Fibroblast of villous mesenchyme (primary cell): ENCODE results near the gene ARL11. TPM values are rescaled to one million over a fixed set of nuclear protein-coding genes. Genes with fewer than 3 reads are reported as not detected.
A peak's percentile ranks its signal among the peaks of the same experiment; 100 is the strongest.

Experiments used
- DNase-seq: peaks from one replicate; pipeline ENCODE4 v3.0.0-alpha.2; 2010; ENCODE audit warnings: low read depth
- H3K4me3 ChIP-seq: 2 replicates; pipeline ENCODE4 v1.5.1; 2011; ENCODE audit warnings: low read depth, mild to moderate bottlenecking, low read length
- CTCF ChIP-seq: IDR thresholded peaks from 2 replicates; pipeline ENCODE4 v1.5.1; 2012; ENCODE audit warnings: low read depth, mild to moderate bottlenecking, low read length; ENCODE audit not compliant: insufficient read depth
- total RNA-seq: library from RNA; depleted of rRNA; stranded (reverse); fragments of >200 nt; gene quantifications from 2 replicates; pipeline ENCODE4 v1.2.3, GENCODE V29; 2012

ARL11 gene
- total RNA-seq, 1 donor, result not detected

- no peak overlapping the region for H3K4me3 ChIP-seq
- TF ChIP-seq CTCF, result no peak
- no peak for DNase-seq
Measured at GRCh38 chr13:49636705-49637104, 8.4 kb downstream of the ARL11 start.

GRCh38 chr13:49638030-49638743 lies 9.9 kb downstream of the ARL11 start:
- DNase-seq, result no peak
- no peak overlapping the region for H3K4me3 ChIP-seq
- TF ChIP-seq CTCF, result no peak

DNA sequence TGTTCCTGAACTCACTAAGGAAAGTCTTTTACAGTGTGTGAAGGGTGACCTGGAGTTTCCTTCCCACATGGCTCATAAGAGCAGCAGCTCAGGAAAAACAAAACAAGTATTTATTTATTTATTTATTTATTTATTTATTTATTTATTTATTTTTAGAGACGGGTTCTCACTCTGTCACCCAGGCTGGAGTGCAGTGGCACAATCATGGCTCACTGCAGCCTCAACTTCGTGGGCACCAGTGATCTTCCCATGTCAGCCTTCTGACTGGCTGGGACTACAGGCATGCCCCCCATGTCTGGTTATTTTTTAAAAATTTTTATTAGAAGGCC lies 10.4 kb downstream of the ARL11 start:
- TF ChIP-seq CTCF, result no peak
- no peak overlapping the region for H3K4me3 ChIP-seq
- DNase-seq, result no peak

- peak; percentile 96 for DNase-seq
- no peak overlapping the region for H3K4me3 ChIP-seq
- no peak for TF ChIP-seq CTCF
Measured at GRCh38 chr13:49641801-49642291, 13.5 kb downstream of the ARL11 start.

GRCh38 chr13:49643035-49643646 lies 14.8 kb downstream of the ARL11 start:
- DNase-seq, result no peak
- no peak overlapping the region for H3K4me3 ChIP-seq
- no peak for TF ChIP-seq CTCF

DNA sequence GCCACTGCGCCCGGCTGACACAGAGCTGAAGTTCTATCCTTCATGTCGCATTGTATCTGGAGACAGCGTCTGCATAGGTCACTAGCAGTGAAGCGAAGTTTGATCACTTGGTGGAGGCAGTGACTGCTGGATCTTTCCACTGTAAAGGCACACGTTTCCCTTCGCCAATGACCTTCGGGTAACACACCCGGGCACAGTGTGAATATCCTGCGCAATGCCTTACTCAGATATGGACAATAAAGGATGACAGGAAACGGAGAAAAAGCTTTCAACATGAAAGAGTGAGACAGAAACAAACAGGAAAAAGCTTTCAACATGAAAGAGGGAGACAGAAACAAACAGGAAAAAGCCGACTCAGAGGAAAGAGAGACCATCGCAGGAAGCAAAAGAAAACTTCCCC lies 17.1 kb downstream of the ARL11 start:
- TF ChIP-seq CTCF, result no peak
- no peak overlapping the region for H3K4me3 ChIP-seq
- peak; percentile 13 for DNase-seq
